SHP77 treated with DMSO at 0.1 percent for 48 hours (cell line): ENCODE results near the gene DYSF.

Experiments
- DNase-seq: peaks from one replicate; lab custom pipeline; 2025; lab: John Stamatoyannopoulos, UW

DYSF gene

GRCh38 chr2:71693286-71694270 lies 240.2 kb downstream of the DYSF start:
- no peak for DNase-seq

GRCh38 chr2:71694501-71695234 lies 241.3 kb downstream of the DYSF start:
- DNase-seq, result no peak

GRCh38 chr2:71695235-71696120 lies 242.1 kb downstream of the DYSF start:
- DNase-seq, result no peak

- DNase-seq, result no peak
These were observed 243.0 kb downstream of the DYSF start for GRCh38 chr2:71696381-71696780.

- no peak for DNase-seq
These were observed 244.0 kb downstream of the DYSF start for GRCh38 chr2:71697106-71698004.

- no peak for DNase-seq
These were observed 246.1 kb downstream of the DYSF start for GRCh38 chr2:71699428-71699827.

- no peak for DNase-seq
These were observed 246.8 kb downstream of the DYSF start for GRCh38 chr2:71700041-71700657.

- DNase-seq, result no peak
These were observed 247.5 kb downstream of the DYSF start for GRCh38 chr2:71700658-71701397.

GRCh38 chr2:71702071-71702970 lies 249.0 kb downstream of the DYSF start:
- no peak for DNase-seq

- no peak for DNase-seq
These were observed 249.9 kb downstream of the DYSF start for GRCh38 chr2:71702971-71703898.

- no peak for DNase-seq
These were observed 250.8 kb downstream of the DYSF start for GRCh38 chr2:71704131-71704561.

- no peak for DNase-seq
These were observed 251.3 kb downstream of the DYSF start for GRCh38 chr2:71704688-71705087.

GRCh38 chr2:71705171-71705960 lies 252.0 kb downstream of the DYSF start:
- DNase-seq, result no peak

GRCh38 chr2:71706121-71706520 lies 252.8 kb downstream of the DYSF start:
- DNase-seq, result no peak

GRCh38 chr2:71706836-71707235 lies 253.5 kb downstream of the DYSF start:
- no peak for DNase-seq

GRCh38 chr2:71710367-71711132 lies 257.2 kb downstream of the DYSF start:
- no peak for DNase-seq
